NCI-H2107 treated with DMSO at 0.1 percent for 48 hours (cell line): ENCODE results near the gene BCL6B.

Experiments
- DNase-seq: peaks from one replicate; lab custom pipeline; 2025; ENCODE audit not compliant: unreplicated experiment; lab: John Stamatoyannopoulos, UW

The BCL6B gene

GRCh38 chr17:7007143-7007542 is 15.7 kb upstream of the BCL6B start:
- DNase-seq, result no peak

GRCh38 chr17:7010523-7010922 is 12.3 kb upstream of the BCL6B start:
- no peak for DNase-seq

DNA sequence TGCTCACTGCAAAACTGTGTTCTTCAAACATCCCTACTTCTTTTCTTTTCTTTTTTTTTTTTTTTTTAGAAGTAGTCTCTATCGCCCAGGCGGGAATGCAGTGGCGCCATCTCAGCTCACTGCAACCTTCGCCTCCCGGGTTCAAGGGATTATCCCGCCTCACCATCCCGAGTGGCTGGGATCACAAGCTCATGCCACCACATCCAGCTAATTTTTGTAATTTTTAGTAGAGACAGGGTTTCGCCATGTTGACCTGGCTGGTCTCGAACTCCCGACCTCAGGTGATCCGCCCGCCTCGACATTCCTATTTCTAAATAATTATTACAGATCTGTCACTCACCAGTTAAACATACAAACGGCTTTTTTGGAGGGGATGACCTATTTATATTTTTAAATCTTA is 11.4 kb upstream of the BCL6B start:
- no peak for DNase-seq

DNA sequence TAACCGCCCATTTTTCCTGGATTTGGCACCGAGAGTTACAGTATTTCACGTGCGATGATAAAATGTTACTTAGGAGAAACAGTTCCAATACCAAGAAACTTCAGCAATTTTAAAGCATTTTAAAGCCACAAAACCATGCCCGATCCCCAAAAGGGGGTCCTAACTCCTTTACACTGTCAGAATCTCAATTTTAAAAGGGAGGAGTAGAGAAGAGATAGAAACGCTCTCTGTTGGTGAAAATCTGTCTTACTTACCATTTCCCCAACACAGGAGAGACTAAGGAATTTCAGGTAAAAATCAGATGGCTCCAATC is 11.0 kb upstream of the BCL6B start:
- no peak for DNase-seq

GRCh38 chr17:7014261-7014994 is 8.4 kb upstream of the BCL6B start:
- DNase-seq, result peak; percentile 64

DNA sequence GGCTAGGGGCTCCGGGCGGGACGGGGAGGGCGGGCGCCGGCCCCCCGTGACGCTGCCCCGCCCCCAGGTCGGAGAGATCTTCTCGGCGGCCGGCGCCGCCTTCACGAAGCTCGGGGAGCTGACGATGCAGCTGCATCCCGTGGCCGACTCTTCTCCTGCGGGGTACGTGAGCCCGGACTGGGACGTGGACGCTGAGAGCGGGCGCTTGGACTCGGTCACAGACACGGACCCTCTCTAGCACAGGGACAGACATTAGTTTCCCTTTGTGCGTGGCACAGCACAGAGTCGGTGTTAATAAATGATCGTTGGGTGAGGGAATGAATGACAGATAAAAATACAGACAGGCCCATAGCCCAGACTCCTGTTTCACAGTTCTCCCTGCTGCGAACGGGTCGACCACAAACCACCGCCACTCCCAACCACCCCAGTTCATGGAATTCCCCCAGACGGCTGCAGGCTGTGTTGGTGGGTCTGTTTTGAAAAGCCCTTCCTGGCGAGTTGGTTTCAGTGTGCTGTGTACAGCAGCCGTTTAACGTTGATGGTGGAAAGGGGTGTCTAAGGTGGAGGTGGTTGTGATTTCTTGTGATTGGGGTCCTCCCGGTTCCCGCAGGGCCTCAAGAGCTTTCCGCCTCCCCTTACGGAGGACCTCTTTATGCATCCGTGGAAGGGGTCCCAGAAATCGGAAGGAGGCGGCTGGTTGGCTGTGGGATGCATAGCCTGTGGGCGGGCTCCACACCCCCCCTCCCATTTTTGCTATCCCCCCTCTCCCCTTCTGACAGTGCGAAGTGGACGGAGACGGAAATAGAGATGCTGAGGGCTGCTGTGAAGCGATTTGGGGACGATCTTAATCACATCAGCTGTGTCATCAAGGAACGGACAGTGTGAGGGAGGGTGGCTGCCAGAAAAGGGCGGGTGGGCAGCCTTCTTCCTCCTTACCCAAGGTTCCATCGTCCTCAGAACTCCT is 7.6 kb upstream of the BCL6B start:
- DNase-seq, result no peak

- no peak for DNase-seq
Observed at GRCh38 chr17:7016418-7016817, 6.4 kb upstream of the BCL6B start.

- DNase-seq, result no peak
Observed at GRCh38 chr17:7016886-7017826, 5.7 kb upstream of the BCL6B start.

DNA sequence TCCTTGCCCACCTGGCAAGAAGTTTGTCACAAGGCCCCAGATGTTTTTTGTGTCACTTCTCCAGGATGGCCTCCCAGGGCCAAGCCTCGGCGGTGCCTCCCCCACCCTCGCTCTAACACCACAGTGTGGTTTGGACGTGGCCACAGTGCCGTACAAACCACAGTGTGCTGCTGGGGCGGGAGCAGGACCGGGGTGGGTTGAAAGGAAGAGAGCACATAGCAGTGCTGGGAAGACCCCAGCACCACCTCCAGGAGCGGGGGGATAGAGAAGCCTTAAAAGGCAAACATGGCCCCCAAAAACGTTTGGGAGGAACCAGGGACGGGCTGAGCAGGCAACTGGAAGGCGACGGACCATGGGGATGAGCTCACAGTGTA is 5.0 kb upstream of the BCL6B start:
- no peak for DNase-seq

DNA sequence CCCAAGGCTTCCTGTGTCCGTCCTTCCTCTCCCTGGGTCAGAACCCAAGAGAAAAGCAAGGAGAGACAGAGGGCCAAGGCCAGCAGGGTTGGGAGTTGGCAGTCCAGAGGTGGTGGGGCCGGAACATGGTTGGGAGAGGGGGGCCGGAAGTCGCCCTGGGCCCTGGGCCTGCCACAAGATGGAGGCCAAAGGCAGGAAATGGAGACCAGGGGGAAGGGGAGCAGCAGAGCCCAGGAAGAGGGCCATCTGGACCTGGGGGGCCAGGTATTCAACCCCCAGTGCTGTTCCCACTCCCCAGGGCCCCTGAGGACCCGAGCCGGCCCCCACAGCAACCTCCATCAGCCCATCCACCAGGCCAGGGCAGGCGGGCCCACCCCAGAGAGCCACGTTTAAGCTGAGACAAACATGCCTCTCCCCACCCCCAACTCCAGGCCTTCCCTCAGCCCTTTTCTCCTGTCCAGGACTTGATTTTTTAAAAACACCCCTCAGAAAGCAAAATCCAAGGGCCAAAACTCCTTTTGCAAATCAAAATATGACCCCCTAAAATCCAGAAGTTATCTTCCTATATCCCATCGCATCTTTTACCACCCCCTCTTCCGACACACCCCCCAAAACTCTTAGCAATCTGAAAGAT is 4.4 kb upstream of the BCL6B start:
- no peak for DNase-seq

GRCh38 chr17:7019367-7019766 is 3.5 kb upstream of the BCL6B start:
- no peak for DNase-seq

GRCh38 chr17:7019839-7020519 is 2.9 kb upstream of the BCL6B start:
- no peak for DNase-seq

- no peak for DNase-seq
Observed at GRCh38 chr17:7020894-7021664, 1.8 kb upstream of the BCL6B start.

DNA sequence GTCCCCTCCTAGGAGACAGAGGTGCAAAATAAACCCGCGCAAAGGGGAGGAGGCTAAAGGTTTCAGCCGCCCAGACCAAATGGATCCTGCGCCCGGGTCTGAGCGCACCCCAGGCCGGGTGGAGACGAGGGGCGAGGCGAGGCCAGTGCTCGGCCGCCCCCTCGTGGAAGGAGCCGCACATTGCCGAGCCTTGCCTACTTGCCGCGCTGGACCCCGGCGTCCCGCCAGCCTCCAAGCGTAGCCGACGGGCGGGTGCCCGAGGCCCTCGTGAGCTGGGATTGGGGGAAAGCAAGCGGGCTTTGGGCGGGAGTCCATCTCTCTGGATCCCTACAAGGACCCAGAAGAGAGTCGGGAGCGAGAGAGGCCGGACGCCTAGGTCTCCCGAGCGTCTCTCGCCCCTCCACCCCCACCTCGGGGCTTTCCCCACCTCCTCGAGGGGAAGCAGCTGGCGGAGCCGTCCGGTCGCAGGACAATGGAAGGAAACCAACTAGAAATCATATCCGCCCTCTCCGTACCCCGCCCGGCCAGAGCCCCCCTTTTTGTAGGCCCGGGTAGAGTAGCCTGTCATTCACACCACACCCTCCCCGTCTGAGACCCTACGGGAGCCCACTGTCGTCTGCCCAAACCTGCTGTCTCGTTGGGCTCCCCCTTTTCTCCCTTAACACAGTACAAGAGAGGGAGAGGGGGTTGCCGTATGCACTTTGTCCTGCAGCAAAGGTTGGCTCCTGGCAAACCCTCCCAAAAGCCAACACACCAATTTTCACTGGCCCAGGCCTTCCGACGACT is 664 bp upstream of the BCL6B start:
- DNase-seq, result no peak

- DNase-seq, result no peak
Observed at GRCh38 chr17:7023576-7024401, 939 bp downstream of the BCL6B start.

- no peak for DNase-seq
Observed at GRCh38 chr17:7024402-7024785, 1.5 kb downstream of the BCL6B start.

DNA sequence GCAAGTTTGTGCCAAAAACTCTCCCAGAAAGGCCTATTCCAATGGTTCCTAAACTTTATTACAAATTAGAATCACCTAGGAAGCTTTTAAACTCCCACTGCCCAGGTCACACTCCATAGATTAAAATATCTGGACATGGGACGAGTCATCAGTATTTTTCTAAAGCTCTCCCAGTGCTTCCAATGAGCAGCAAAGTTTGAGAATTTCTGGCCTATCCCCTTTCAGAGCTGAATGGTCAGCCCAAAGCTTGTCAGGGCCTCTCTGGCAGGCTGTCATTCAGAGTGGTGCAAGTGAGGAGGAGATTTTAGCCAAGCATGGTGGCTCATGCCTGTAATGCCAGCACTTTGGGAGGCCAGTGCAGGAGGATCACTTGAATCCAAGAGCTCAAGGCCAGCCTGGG is 2.4 kb downstream of the BCL6B start:
- DNase-seq, result no peak
